Uterus (tissue), 2 donors: ENCODE measurements around the gene RESF1.

Experiments
- CTCF ChIP-seq, 4 experiments: fragments of 200-600 bp in 2 of 4; fragments of 450-650 bp in 2 of 4; sonication (generic) in 2 of 4; IDR thresholded peaks; one replicate each; pipeline ENCODE4 v1.5.1; 2016 to 2019; ENCODE audit warnings: antibody characterized with exemption in 4 of 4, mild to moderate bottlenecking in 2 of 4, moderate library complexity in 1 of 4
- POLR2A ChIP-seq, 2 donors: fragments of 450-650 bp; IDR thresholded peaks; one replicate each; pipeline ENCODE4 v1.6.1; 2016; ENCODE audit warnings: antibody characterized with exemption in 2 of 2, mild to moderate bottlenecking in 1 of 2, moderate library complexity in 1 of 2

- TF ChIP-seq POLR2A (IDR thresholded peaks at IDR 0.05): no peak
- no peak for TF ChIP-seq CTCF (IDR thresholded peaks at IDR 0.05)
Measured at GRCh38 chr12:31914927-31915326, 44.3 kb upstream of the RESF1 start.
